ENCODE measurements around the gene SPATA31E1.

GRCh38 chr9:87880116-87880515, 2.6 kb upstream of the SPATA31E1 start:
- TF ChIP-seq CTCF (conservative IDR thresholded peaks at IDR 0.05; ENCODE audit: low read depth, low read length) = no peak
- no peak for TF ChIP-seq EZH2 (IDR thresholded peaks at IDR 0.05; ENCODE audit: low read length, unreplicated experiment)
- no peak for TF ChIP-seq EZH2phosphoT487 (IDR thresholded peaks at IDR 0.05; ENCODE audit: borderline replicate concordance, low read length)

All from PC-3 (cell line).